Measurements from ENCODE around the gene NUFIP1.

NUFIP1 gene

DNA sequence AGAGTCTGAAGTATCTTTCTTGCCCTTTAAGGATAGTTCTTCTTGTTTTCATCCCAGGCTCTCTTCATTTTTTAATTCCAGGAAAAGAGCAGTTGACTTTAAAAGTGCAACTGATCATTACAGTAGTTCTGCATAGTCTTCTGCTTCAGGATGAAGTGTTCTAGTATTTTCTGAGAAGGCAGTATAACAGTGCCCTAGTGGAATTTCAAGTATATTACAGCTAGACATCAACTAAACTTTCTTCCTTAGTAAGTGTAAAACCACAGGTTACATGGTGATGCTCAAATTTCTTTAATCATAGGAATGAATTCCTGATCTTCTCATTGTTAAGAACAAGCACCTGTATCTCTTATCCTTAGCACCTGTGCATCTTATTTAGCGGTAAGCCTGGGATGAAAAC, 10.9 kb downstream of the NUFIP1 start:
- no peak overlapping the region for H3K4me3 ChIP-seq
- no peaks in the 10 kb centered on the region for H3K9me3 ChIP-seq
- DNase-seq (ENCODE audit: low spot score in 2 of 2) = no peak
- peaks cover 50% of the 10 kb centered on the region for H3K36me3 ChIP-seq (replicated peaks)
- H3K4me1 ChIP-seq = no peaks in the 10 kb centered on the region
- H3K27me3 ChIP-seq (ENCODE audit: low read depth) = no peaks in the 10 kb centered on the region
- in situ Hi-C loops (cut with MboI; ENCODE audit: low sequenced_read_pairs) = loop anchor here (10.0 kb wide), 1 partner anchor 494 kb away; no protein-coding TSS in a partner anchor

DNA sequence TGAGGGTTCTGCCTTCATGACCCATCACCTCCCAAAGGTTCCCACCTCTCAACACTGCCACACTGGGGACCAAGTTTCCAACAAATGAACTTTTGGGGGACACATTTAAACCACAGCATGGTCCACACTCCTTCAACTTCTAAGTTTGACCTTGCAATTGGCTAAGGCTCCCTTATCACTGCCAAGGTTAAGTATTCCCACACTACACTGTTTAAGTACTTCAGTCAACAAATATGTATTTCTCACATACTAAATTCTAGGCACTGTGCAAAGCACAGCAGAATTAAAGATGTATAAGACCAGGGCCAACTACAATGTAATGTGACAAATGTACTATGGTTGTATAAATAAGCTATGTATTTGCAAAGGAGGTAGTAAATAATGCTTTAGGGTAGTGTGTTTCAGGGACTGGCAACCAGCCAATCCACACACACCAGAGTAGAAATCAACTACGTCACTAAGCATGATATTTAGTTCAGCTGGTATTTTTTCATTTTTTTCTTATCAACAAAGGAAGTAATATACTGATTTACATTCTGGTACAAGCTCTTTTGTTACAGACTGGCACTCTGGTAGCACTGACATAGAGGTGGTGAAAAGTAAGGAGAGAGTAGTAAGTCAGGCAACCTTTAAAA, 12.2 kb downstream of the NUFIP1 start:
- H3K36me3 ChIP-seq (replicated peaks) = peaks cover 50% of the 10 kb centered on the region
- peaks cover under 1% of the 10 kb centered on the region for H3K4me1 ChIP-seq
- H3K27me3 ChIP-seq (ENCODE audit: low read depth) = no peaks in the 10 kb centered on the region
- DNase-seq (ENCODE audit: low spot score in 2 of 2) = no peak
- H3K9me3 ChIP-seq = no peaks in the 10 kb centered on the region
- in situ Hi-C loops (cut with MboI; ENCODE audit: low sequenced_read_pairs) = loop anchor here (10.0 kb wide), 1 partner anchor 492 kb away; no protein-coding TSS in a partner anchor
- H3K4me3 ChIP-seq = no peak overlapping the region

DNA sequence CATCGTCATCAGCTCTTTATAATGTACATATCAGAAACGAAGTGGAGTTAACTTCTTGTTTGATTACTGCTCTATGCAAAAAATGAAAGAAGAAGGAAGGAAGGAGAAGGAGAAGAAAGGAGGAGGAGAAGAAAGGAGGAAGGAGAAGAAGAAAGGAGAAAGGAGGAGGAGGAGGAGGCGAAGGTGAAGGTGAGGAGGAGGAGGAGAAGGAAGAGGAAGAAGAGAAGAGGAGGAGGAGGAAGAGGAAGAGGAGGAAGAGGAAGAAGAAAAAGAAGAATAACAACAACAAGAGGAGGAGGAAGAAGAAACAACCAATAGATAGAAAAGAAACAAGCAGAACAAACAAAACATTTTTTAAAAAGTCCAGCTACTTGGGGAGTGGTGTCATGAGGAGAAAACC, 13.1 kb downstream of the NUFIP1 start:
- H3K27me3 ChIP-seq (ENCODE audit: low read depth) = no peaks in the 10 kb centered on the region
- in situ Hi-C loops (cut with MboI; ENCODE audit: low sequenced_read_pairs) = loop anchor here (10.0 kb wide), 1 partner anchor 491 kb away; no protein-coding TSS in a partner anchor
- DNase-seq (ENCODE audit: low spot score in 2 of 2) = no peak
- H3K4me3 ChIP-seq = no peak overlapping the region
- no peaks in the 10 kb centered on the region for H3K9me3 ChIP-seq
- H3K4me1 ChIP-seq = peaks cover 7% of the 10 kb centered on the region
- H3K36me3 ChIP-seq (replicated peaks) = peaks cover 50% of the 10 kb centered on the region

DNA sequence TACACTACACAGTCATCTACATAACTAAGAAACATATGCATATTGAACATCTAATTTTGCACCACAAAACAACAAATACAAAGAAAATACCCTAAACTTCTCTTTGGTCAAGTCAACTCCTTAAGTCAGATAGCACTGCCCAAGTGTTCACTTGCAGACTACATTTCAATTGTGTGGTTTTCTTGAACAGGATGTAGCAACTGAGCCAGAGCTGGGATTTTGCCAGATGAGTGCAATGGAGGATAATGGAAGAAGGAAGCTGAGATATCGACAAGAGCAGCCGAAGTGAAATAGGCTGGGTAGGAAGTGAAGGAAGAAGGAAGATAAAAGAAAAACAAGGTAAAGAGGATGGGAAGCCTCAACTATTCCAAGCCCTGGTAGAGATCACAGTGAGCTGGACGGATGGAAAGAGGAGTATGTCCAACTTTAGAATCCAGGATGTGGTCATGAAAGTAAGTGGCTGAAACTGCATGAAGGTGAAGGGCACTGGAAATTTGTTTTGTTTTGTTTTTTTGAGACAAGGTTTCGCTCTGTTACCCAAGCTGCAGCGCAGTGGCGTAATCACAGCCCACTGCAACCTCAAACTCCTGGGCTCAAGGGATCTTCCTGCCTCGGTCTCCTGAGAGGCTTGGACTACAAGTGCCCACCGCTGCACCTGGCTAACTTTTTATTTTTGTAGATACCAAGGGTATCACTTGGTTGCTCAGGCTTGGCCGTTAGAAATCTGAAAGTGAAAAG, 15.0 kb downstream of the NUFIP1 start:
- H3K36me3 ChIP-seq (replicated peaks) = peaks cover 37% of the 10 kb centered on the region
- DNase-seq (ENCODE audit: low spot score in 2 of 2) = no peak
- no peaks in the 10 kb centered on the region for H3K9me3 ChIP-seq
- no peak overlapping the region for H3K4me3 ChIP-seq
- H3K4me1 ChIP-seq = peaks cover 10% of the 10 kb centered on the region
- H3K27me3 ChIP-seq (ENCODE audit: low read depth) = no peaks in the 10 kb centered on the region
- in situ Hi-C loops (cut with MboI; ENCODE audit: low sequenced_read_pairs) = loop anchor here (10.0 kb wide), 1 partner anchor 489 kb away; no protein-coding TSS in a partner anchor

DNA sequence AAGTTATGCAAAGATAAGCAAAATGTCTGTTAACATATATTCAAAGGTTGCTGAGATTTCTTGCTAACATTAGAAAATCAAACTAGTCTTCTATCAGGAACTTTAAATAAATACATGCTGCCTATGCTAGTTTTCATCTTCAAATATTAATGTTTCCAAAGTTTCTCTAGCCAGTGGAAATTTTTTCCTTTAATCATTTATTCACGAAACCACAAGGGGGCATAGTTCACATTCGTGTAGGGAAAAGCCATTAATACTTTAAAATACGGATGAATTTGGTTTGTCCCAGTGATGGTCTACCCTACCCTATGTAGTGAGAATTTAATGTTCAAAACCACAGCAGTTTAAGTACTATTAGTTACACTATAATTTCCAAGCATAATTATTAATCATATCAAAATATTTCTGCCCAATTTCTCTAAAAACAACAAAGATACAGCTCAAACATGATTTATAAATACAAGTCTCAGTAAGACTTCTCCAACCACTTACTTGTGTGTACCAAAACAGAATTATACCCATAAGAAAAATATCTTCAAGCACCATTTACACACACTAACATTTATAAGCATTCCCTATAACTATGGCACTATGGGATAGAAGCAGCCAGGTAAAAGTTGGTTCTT, 16.2 kb downstream of the NUFIP1 start:
- Histone ChIP-seq H3K9me3 (no peaks in the 10 kb centered on the region), H3K4me1 (peaks cover 10% of the 10 kb centered on the region), H3K4me3 (no peak overlapping the region), H3K27me3 (ENCODE audit: low read depth) (no peaks in the 10 kb centered on the region), H3K36me3 (replicated peaks) (peaks cover 26% of the 10 kb centered on the region)
- in situ Hi-C loops (cut with MboI; ENCODE audit: low sequenced_read_pairs) = loop anchor here (10.0 kb wide), 1 partner anchor 488 kb away; no protein-coding TSS in a partner anchor
- peak in 1 of 2 experiments; percentile 36 for DNase-seq (ENCODE audit: low spot score in 2 of 2)

DNA sequence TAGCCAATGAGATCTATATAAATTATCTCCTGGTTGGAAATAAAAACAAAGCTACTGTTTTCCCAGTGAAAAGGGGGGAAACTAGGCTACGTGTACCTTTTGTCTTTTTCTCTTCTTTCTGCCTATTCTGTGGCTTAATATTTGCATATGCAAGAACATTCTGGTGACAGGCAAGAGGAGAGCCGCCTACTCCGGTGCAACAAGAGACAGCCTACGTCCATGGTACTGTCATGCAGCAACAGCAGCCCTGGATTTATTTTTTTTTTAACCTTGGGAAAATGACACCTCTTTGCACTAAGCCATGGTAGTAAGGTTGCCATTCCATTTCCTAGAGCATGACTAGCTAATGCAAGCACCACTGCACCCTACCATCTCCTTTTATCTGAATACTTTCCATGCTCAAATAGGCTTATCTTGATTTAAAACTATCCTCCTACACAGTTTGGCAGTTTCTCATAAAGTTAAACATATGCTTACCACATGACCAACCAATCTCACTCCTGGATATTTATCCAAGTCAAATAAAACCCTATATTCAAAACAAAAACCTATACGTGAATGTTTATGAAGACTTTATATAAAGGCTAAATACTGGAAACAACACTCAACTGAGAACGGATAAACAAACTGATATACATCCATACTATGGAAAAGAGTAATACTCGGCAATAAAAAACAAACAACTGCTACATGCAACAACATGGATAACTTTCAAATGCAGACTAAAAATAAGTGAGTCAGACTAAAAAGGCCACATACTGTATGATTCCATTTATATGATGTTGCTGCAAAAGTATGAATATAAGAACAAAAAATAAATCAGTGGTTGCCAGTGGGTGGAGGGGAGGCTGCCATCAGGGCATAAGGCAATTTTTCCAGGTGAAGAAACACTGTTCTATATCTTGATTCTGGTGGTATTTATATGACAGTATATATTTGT, 17.3 kb downstream of the NUFIP1 start:
- H3K36me3 ChIP-seq (replicated peaks) = peaks cover 20% of the 10 kb centered on the region
- H3K4me3 ChIP-seq = no peak overlapping the region
- H3K27me3 ChIP-seq (ENCODE audit: low read depth) = no peaks in the 10 kb centered on the region
- H3K4me1 ChIP-seq = peaks cover 10% of the 10 kb centered on the region
- H3K9me3 ChIP-seq = no peaks in the 10 kb centered on the region
- in situ Hi-C loops (cut with MboI; ENCODE audit: low sequenced_read_pairs) = loop anchor here (10.0 kb wide), 1 partner anchor 487 kb away; no protein-coding TSS in a partner anchor
- peak; percentile 24 to 30 for DNase-seq (ENCODE audit: low spot score in 2 of 2)

DNA sequence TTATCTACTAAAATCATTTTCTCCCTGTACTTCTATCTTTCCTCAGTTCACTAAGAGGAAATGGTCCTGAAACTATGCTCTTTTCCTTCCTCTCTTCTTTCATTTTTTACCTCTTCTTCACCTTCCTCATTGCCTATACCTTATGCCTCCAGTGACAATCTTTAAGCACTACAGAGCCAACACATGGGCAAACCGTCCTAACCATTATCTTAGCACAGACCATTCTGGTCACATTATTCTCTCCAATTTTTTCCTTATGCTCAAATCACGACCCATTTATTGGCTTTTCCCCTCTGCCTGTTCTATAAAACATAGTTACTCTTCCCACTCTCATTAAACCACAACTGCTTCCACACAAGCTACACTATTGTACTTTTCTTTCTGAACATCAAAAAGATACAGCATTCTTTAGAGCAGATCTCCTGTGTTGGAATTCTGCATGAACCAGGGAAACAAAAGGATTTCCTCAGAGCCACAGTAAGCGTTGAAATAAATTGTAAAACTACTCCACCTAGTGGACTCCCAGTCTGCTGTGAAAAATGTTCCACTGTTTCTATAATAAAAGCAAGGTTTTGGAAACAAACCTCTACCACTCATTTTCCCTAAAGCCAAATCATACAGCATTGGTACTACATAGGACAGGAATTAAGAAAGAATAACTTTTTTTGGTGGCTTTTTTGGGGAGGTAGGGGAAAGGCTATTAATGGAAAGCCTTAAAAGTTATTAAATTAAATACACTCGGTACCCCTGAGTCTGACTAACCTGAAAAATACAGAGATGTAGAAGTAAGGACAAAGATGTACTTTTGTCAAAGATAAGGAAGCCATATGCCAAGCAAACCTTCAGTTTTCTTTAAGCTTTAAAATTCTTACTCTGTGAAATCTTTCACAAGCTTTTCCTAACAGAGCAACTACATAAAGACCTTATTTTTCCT, 19.5 kb downstream of the NUFIP1 start:
- no peaks in the 10 kb centered on the region for H3K27me3 ChIP-seq (ENCODE audit: low read depth)
- H3K4me1 ChIP-seq = peaks cover 10% of the 10 kb centered on the region
- H3K36me3 ChIP-seq (replicated peaks) = peaks cover 27% of the 10 kb centered on the region
- peak; percentile 31 to 82 for DNase-seq (ENCODE audit: low spot score in 2 of 2)
- no peaks in the 10 kb centered on the region for H3K9me3 ChIP-seq
- in situ Hi-C loops (cut with MboI; ENCODE audit: low sequenced_read_pairs) = loop anchor here (10.0 kb wide), 1 partner anchor 485 kb away; no protein-coding TSS in a partner anchor
- H3K4me3 ChIP-seq = no peak overlapping the region

DNA sequence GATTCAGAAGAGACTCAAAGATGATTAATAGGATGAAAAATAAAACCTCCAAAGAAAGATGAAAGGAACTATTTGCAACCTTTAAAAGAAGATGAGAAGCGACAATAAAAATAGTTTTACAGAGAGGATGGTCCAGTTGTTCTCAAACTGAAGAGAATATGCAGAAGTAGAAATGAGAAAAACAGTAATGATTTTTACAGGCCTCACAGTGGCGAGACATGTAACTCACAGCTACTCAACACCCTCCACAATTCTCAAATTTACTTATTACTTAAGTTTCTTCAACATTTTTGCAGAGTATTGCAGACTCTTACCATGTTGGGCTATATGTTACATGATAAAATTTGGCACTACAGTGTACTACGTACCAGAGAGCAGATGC, 20.8 kb downstream of the NUFIP1 start:
- H3K9me3 ChIP-seq = no peaks in the 10 kb centered on the region
- no peaks in the 10 kb centered on the region for H3K27me3 ChIP-seq (ENCODE audit: low read depth)
- no peak overlapping the region for H3K4me3 ChIP-seq
- in situ Hi-C loops (cut with MboI; ENCODE audit: low sequenced_read_pairs) = no loop called here
- peaks cover 10% of the 10 kb centered on the region for H3K4me1 ChIP-seq
- peaks cover 35% of the 10 kb centered on the region for H3K36me3 ChIP-seq (replicated peaks)
- no peak for DNase-seq (ENCODE audit: low spot score in 2 of 2)

DNA sequence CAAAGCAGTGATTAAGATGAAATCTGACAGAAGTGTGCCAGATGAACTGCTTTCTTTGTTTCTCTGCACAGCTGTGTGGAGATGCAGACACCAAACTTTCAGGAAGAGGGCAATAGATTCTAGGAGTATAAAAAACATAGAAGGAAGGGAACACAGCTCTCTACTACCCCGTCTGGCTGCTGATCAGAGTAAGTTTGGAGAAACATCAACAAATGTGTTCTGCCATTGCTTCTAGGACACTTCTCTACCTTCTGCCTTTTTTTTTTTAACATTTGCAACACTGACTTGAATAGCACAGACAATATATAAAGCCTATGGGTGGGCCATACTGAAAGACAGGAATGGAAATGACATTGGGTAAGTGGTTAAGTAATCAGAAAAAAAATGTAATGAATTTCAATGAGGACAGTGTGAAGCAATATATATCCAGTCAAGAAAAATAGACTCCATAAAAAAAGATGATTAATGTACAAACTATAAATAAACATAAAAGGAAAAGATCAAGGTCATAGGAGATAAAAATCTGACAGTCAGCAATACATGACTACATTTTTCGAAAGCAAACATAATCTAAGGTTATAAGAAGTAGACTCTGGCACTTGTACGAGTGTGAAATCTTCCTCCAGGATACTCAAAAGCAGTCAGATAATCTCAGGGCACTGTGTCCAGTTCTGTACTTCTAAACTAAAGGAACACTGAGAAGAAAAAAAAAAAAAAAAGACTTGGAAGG, 21.4 kb downstream of the NUFIP1 start:
- Histone ChIP-seq H3K36me3 (replicated peaks) (peaks cover 38% of the 10 kb centered on the region), H3K4me3 (no peak overlapping the region), H3K4me1 (peaks cover 10% of the 10 kb centered on the region), H3K9me3 (no peaks in the 10 kb centered on the region), H3K27me3 (ENCODE audit: low read depth) (no peaks in the 10 kb centered on the region)
- no peak for DNase-seq (ENCODE audit: low spot score in 2 of 2)
- in situ Hi-C loops (cut with MboI; ENCODE audit: low sequenced_read_pairs) = no loop called here

DNA sequence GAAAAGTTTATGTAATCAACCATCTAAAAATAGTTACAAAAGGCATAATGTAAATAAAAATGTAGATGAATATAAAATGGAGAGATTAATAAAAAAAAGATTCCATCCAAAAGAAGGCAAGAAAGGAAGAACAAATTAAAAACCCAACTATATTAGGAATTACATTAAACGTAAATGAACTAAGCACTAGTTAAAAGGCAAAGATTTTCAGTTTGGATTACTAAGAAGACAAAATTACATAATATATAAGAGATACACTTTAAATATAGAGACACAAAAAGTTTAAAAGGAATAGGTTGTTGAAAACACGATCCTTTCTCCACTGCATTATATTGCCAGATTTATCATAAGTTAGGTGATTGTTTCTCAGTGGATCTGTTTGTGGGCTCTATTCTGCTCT, 27.3 kb downstream of the NUFIP1 start:
- in situ Hi-C loops (cut with MboI; ENCODE audit: low sequenced_read_pairs) = no loop called here
- Histone ChIP-seq H3K27me3 (ENCODE audit: low read depth) (no peaks in the 10 kb centered on the region), H3K36me3 (replicated peaks) (peaks cover 45% of the 10 kb centered on the region), H3K4me1 (no peaks in the 10 kb centered on the region), H3K4me3 (no peak overlapping the region), H3K9me3 (no peaks in the 10 kb centered on the region)
- DNase-seq (ENCODE audit: low spot score in 2 of 2) = no peak

DNA sequence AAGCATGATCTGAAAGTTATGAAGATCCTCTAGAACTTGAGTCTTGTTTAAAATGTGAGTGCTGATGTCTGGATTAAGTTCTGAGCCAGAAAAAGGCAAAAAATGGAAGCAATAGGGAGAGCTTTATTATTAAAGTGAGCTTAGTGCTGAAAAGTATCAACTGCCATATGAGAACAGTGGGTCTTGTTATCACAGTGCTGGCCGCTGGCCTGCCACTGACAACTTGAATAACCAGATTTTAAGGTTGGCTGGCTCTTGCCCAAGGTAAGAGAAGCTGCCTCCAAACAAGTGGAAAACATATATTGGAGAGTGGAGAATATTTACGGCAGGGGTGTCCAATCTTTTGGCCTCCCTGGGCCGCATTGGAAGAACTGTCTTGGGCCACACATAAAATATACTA, 33.9 kb downstream of the NUFIP1 start:
- Histone ChIP-seq H3K36me3 (replicated peaks) (0 out of 2 replicates have a peak, but pooled peaks cover 8% of the 10 kb centered on the region), H3K4me3 (no peak overlapping the region), H3K4me1 (no peaks in the 10 kb centered on the region), H3K9me3 (no peaks in the 10 kb centered on the region), H3K27me3 (ENCODE audit: low read depth) (no peaks in the 10 kb centered on the region)
- in situ Hi-C loops (cut with MboI; ENCODE audit: low sequenced_read_pairs) = no loop called here
- no peak for DNase-seq (ENCODE audit: low spot score in 2 of 2)

DNA sequence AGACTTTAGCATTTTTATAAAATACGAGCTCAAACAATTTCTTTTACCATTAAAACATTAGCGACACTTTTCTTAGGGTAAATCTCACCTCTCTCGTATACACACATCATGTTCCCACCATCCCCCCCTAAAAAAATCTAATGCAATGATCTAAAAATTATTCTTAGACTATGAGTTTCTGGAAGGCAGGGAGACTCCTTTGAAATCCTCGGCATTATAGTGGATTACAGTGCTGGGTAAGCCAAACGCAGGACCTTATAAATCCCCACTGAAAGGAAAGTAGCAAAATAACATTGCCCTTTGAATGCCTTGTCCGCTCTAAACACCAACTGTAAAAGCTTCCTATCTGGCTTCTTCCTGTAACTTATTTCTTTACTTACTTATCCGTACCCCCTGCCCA, 35.0 kb downstream of the NUFIP1 start:
- Histone ChIP-seq H3K4me1 (no peaks in the 10 kb centered on the region), H3K9me3 (no peaks in the 10 kb centered on the region), H3K36me3 (replicated peaks) (0 out of 2 replicates have a peak, but pooled peaks cover 8% of the 10 kb centered on the region), H3K4me3 (no peak overlapping the region), H3K27me3 (ENCODE audit: low read depth) (no peaks in the 10 kb centered on the region)
- no peak for DNase-seq (ENCODE audit: low spot score in 2 of 2)
- in situ Hi-C loops (cut with MboI; ENCODE audit: low sequenced_read_pairs) = no loop called here
